ENCODE results near the gene GPRIN3.

The GPRIN3 gene

GRCh38 chr4:89294573-89295269 lies 12.9 kb downstream of the GPRIN3 start:
- DNase-seq (ENCODE audit: extremely low read depth in 1 of 2, low read depth in 1 of 2): no peak

GRCh38 chr4:89293299-89293698 lies 14.3 kb downstream of the GPRIN3 start:
- no peak for DNase-seq (ENCODE audit: extremely low read depth in 1 of 2, low read depth in 1 of 2)

- DNase-seq (ENCODE audit: extremely low read depth in 1 of 2, low read depth in 1 of 2): no peak
Measured at GRCh38 chr4:89290727-89291516, 16.7 kb downstream of the GPRIN3 start.

- no peak for DNase-seq (ENCODE audit: extremely low read depth in 1 of 2, low read depth in 1 of 2)
Measured at GRCh38 chr4:89289312-89289711, 18.3 kb downstream of the GPRIN3 start.

- DNase-seq (ENCODE audit: extremely low read depth in 1 of 2, low read depth in 1 of 2): no peak
Measured at GRCh38 chr4:89288430-89288829, 19.2 kb downstream of the GPRIN3 start.

GRCh38 chr4:89287945-89288344 lies 19.7 kb downstream of the GPRIN3 start:
- DNase-seq (ENCODE audit: extremely low read depth in 1 of 2, low read depth in 1 of 2): no peak

- no peak for DNase-seq (ENCODE audit: extremely low read depth in 1 of 2, low read depth in 1 of 2)
Measured at GRCh38 chr4:89285745-89286144, 21.9 kb downstream of the GPRIN3 start.

- no peak for DNase-seq (ENCODE audit: extremely low read depth in 1 of 2, low read depth in 1 of 2)
Measured at GRCh38 chr4:89284828-89285227, 22.8 kb downstream of the GPRIN3 start.

GRCh38 chr4:89284020-89284424 lies 23.6 kb downstream of the GPRIN3 start:
- DNase-seq (ENCODE audit: extremely low read depth in 1 of 2, low read depth in 1 of 2): no peak

GRCh38 chr4:89283226-89284009 lies 24.2 kb downstream of the GPRIN3 start:
- DNase-seq (ENCODE audit: extremely low read depth in 1 of 2, low read depth in 1 of 2): no peak

GRCh38 chr4:89279385-89279784 lies 28.2 kb downstream of the GPRIN3 start:
- DNase-seq (ENCODE audit: extremely low read depth in 1 of 2, low read depth in 1 of 2): no peak

GRCh38 chr4:89277412-89277811 lies 30.2 kb downstream of the GPRIN3 start:
- DNase-seq (ENCODE audit: extremely low read depth in 1 of 2, low read depth in 1 of 2): no peak

GRCh38 chr4:89276296-89276695 lies 31.3 kb downstream of the GPRIN3 start:
- no peak for DNase-seq (ENCODE audit: extremely low read depth in 1 of 2, low read depth in 1 of 2)

GRCh38 chr4:89275587-89275986 lies 32.0 kb downstream of the GPRIN3 start:
- no peak for DNase-seq (ENCODE audit: extremely low read depth in 1 of 2, low read depth in 1 of 2)

- DNase-seq (ENCODE audit: extremely low read depth in 1 of 2, low read depth in 1 of 2): no peak
Measured at GRCh38 chr4:89273741-89274141, 33.9 kb downstream of the GPRIN3 start.

GRCh38 chr4:89270792-89271191 lies 36.8 kb downstream of the GPRIN3 start:
- DNase-seq (ENCODE audit: extremely low read depth in 1 of 2, low read depth in 1 of 2): no peak

- no peak for DNase-seq (ENCODE audit: extremely low read depth in 1 of 2, low read depth in 1 of 2)
Measured at GRCh38 chr4:89269121-89269666, 38.4 kb downstream of the GPRIN3 start.

GRCh38 chr4:89268679-89269078 lies 38.9 kb downstream of the GPRIN3 start:
- no peak for DNase-seq (ENCODE audit: extremely low read depth in 1 of 2, low read depth in 1 of 2)

GRCh38 chr4:89267846-89268245 lies 39.8 kb downstream of the GPRIN3 start:
- DNase-seq (ENCODE audit: extremely low read depth in 1 of 2, low read depth in 1 of 2): no peak

- DNase-seq (ENCODE audit: extremely low read depth in 1 of 2, low read depth in 1 of 2): no peak
Measured at GRCh38 chr4:89267392-89267791, 40.2 kb downstream of the GPRIN3 start.

GRCh38 chr4:89266128-89266527 lies 41.5 kb downstream of the GPRIN3 start:
- no peak for DNase-seq (ENCODE audit: extremely low read depth in 1 of 2, low read depth in 1 of 2)
